Esophagus muscularis mucosa (tissue), 4 donors: ENCODE data around the gene DPF3. TPM values are rescaled to one million over a fixed set of nuclear protein-coding genes. Genes with fewer than 3 reads are reported as not detected.
A peak's percentile ranks its signal among the peaks of the same experiment; 100 is the strongest.

Experiments
- DNase-seq: peaks from one replicate; pipeline ENCODE4 v3.0.0-alpha.2; 2017; ENCODE audit errors: extremely low spot score
- H3K27ac ChIP-seq, 4 donors: fragments of 200-600 bp; sonication (generic); replicated peaks in 1 of 4; 1 replicate in 3 of 4; 2 replicates in 1 of 4; pipeline ENCODE4 v1.5.1; 2016 to 2019; ENCODE audit warnings: mild to moderate bottlenecking in 1 of 4
- H3K27me3 ChIP-seq, 4 donors: fragments of 200-600 bp; sonication (generic); one replicate each; pipeline versions ENCODE4 v1.5.1 to v1.6.0; 2016 to 2019
- H3K36me3 ChIP-seq, 4 donors: fragments of 200-600 bp; sonication (generic); one replicate each; pipeline ENCODE4 v1.5.1; 2016 to 2019
- H3K4me1 ChIP-seq, 4 donors: fragments of 200-600 bp; sonication (generic); one replicate each; pipeline ENCODE4 v1.5.1; 2016 to 2019
- H3K4me3 ChIP-seq, 4 donors: fragments of 200-600 bp; sonication (generic); 1 replicate in 2 of 4; 2 replicates in 2 of 4; pipeline ENCODE4 v1.5.1; 2016 to 2019; ENCODE audit warnings: mild to moderate bottlenecking in 4 of 4, moderate library complexity in 1 of 4
- H3K9me3 ChIP-seq, 4 donors: fragments of 200-600 bp; sonication (generic); 1 replicate in 3 of 4; 2 replicates in 1 of 4; pipeline ENCODE4 v1.5.1; 2016 to 2019
- CTCF ChIP-seq, 3 experiments: fragments of 200-600 bp in 2 of 3; fragments of 450-650 bp in 1 of 3; sonication (generic) in 2 of 3; IDR thresholded peaks; one replicate each; pipeline ENCODE4 v1.5.1; 2017 to 2019; ENCODE audit warnings: antibody characterized with exemption in 3 of 3, mild to moderate bottlenecking in 2 of 3, moderate library complexity in 1 of 3
- EP300 ChIP-seq: sonication (generic); formaldehyde crosslinking; IDR thresholded peaks from one replicate; pipeline ENCODE4 v1.6.1; 2017; ENCODE audit warnings: antibody characterized with exemption
- POLR2A ChIP-seq: fragments of 450-650 bp; IDR thresholded peaks from one replicate; pipeline ENCODE4 v1.6.1; 2017; ENCODE audit warnings: antibody characterized with exemption, moderate library complexity, mild to moderate bottlenecking, low read depth
- POLR2AphosphoS5 ChIP-seq, 2 donors: sonication (generic); formaldehyde crosslinking; IDR thresholded peaks; one replicate each; pipeline ENCODE4 v1.6.1; 2017; ENCODE audit warnings: antibody characterized with exemption in 2 of 2
- WGBS: methylation state at CpG from one replicate; pipeline ENCODE4 v1.1.5; 2018; 5-methylcytosine and 5-hydroxymethylcytosine counted together
- intact Hi-C: fragments of 100-400 bp; cut with DNase I; formaldehyde crosslinking; loops from one replicate; pipeline ENCODE4 v1.15.1; 2023
- total RNA-seq, 4 donors: library from RNA; depleted of rRNA; stranded (reverse); fragments of >200 nt; gene quantifications; one replicate each; pipeline versions ENCODE4 v1.1.0 to v1.2.1, GENCODE V29; 2016

The DPF3 gene
- total RNA-seq, 4 donors from 2014 or later, result 0.78 to 2.5 (median 1.7) TPM

GRCh38 chr14:72869407-72870329 is 24.2 kb downstream of the DPF3 start:
- 78% methylated on average over 8 of the region's 8 CpGs for whole genome bisulfite sequencing
- peak overlapping the region in 1 of 4 donors; percentile 6 for H3K27ac ChIP-seq
- peaks cover 0 to 8% (median 0%) of the 10 kb centered on the region in 4 donors for H3K9me3 ChIP-seq
- intact Hi-C loops, result no loop called here
- no peak for DNase-seq
- H3K27me3 ChIP-seq, result no peaks in the 10 kb centered on the region
- no peak overlapping the region for H3K4me3 ChIP-seq
- H3K4me1 ChIP-seq, result peaks cover 5 to 13% (median 10%) of the 10 kb centered on the region in 4 donors
- no peak for TF ChIP-seq CTCF (IDR thresholded peaks at IDR 0.05)
- no peak for TF ChIP-seq POLR2AphosphoS5 (IDR thresholded peaks at IDR 0.05)
- no peak for TF ChIP-seq POLR2A
- no peak for TF ChIP-seq EP300
- H3K36me3 ChIP-seq, result no peaks in the 10 kb centered on the region

- Histone ChIP-seq H3K27me3 (no peaks in the 10 kb centered on the region), H3K4me3 (no peak overlapping the region), H3K9me3 (peaks cover 0 to 8% (median 0%) of the 10 kb centered on the region in 4 donors), H3K27ac (no peak overlapping the region), H3K4me1 (peaks cover 5 to 22% (median 10%) of the 10 kb centered on the region in 4 donors), H3K36me3 (no peaks in the 10 kb centered on the region)
- intact Hi-C loops, result no loop called here
- WGBS, result 78% methylated on average over 3 of the region's 3 CpGs
- no peak for DNase-seq
- no peak for TF ChIP-seq POLR2A
- no peak for TF ChIP-seq POLR2AphosphoS5 (IDR thresholded peaks at IDR 0.05)
- TF ChIP-seq EP300, result no peak
- TF ChIP-seq CTCF (IDR thresholded peaks at IDR 0.05), result no peak
Observed at GRCh38 chr14:72868500-72868899, 25.4 kb downstream of the DPF3 start.

GRCh38 chr14:72864712-72865365 is 29.1 kb downstream of the DPF3 start:
- peaks cover 2 to 18% (median 5%) of the 10 kb centered on the region in 4 donors for H3K4me1 ChIP-seq
- no peak overlapping the region for H3K27ac ChIP-seq
- no peaks in the 10 kb centered on the region for H3K9me3 ChIP-seq
- TF ChIP-seq EP300 (no peak), CTCF (IDR thresholded peaks at IDR 0.05) (no peak), POLR2AphosphoS5 (IDR thresholded peaks at IDR 0.05) (no peak), POLR2A (no peak)
- no peak for DNase-seq
- H3K36me3 ChIP-seq, result no peaks in the 10 kb centered on the region
- WGBS, result 88% methylated on average over 6 of the region's 6 CpGs
- intact Hi-C loops, result no loop called here
- H3K4me3 ChIP-seq, result no peak overlapping the region
- H3K27me3 ChIP-seq, result no peaks in the 10 kb centered on the region

- H3K9me3 ChIP-seq, result no peaks in the 10 kb centered on the region
- H3K27me3 ChIP-seq, result no peaks in the 10 kb centered on the region
- WGBS, result 82% methylated on average over 7 of the region's 7 CpGs
- DNase-seq, result no peak
- no peaks in the 10 kb centered on the region for H3K36me3 ChIP-seq
- H3K27ac ChIP-seq, result no peak overlapping the region
- H3K4me3 ChIP-seq, result no peak overlapping the region
- intact Hi-C loops, result no loop called here
- TF ChIP-seq POLR2AphosphoS5 (IDR thresholded peaks at IDR 0.05) (no peak), CTCF (IDR thresholded peaks at IDR 0.05) (no peak), POLR2A (no peak), EP300 (no peak)
- H3K4me1 ChIP-seq, result peaks cover 0 to 20% (median 0%) of the 10 kb centered on the region in 4 donors
Observed at GRCh38 chr14:72863216-72864006, 30.5 kb downstream of the DPF3 start.
